Mesendoderm (in vitro differentiated cells): ENCODE results near the gene MAPK7.

ENCODE experiments used
- DNase-seq: peaks from one replicate; pipeline ENCODE4 v3.0.0; 2013
- H2AK5ac ChIP-seq: 2 replicates; pipeline ENCODE4 v1.6.1; 2013; ENCODE audit warnings: low read length, inconsistent platforms
- H2BK120ac ChIP-seq: 2 replicates; pipeline ENCODE4 v1.6.1; 2013; ENCODE audit warnings: low read depth, mild to moderate bottlenecking, low read length, moderate library complexity, mixed read lengths
- H2BK15ac ChIP-seq: replicated peaks from 2 replicates; pipeline ENCODE4 v1.6.1; 2013; ENCODE audit warnings: low read depth, mild to moderate bottlenecking, moderate library complexity
- H2BK5ac ChIP-seq: 2 replicates; pipeline ENCODE4 v1.6.1; 2013; ENCODE audit warnings: low read length, inconsistent platforms
- H3K18ac ChIP-seq: 2 replicates; pipeline ENCODE4 v1.6.1; 2013; ENCODE audit warnings: mild to moderate bottlenecking, low read length, mixed read lengths
- H3K23ac ChIP-seq: one replicate; pipeline ENCODE4 v1.6.1; 2013; ENCODE audit warnings: low read length
- H3K27ac ChIP-seq: 2 replicates; pipeline ENCODE4 v1.5.1; 2013; ENCODE audit warnings: low read depth, mild to moderate bottlenecking, inconsistent platforms, low read length, moderate library complexity
- H3K27me3 ChIP-seq: 2 replicates; pipeline ENCODE4 v1.6.1; 2013; ENCODE audit warnings: low read length, control low read depth, mild to moderate bottlenecking, inconsistent platforms; ENCODE audit not compliant: insufficient read depth, poor library complexity
- H3K36me3 ChIP-seq: 2 replicates; pipeline ENCODE4 v1.6.1; 2013; ENCODE audit warnings: low read length, inconsistent platforms; ENCODE audit not compliant: control insufficient read depth, insufficient read depth
- H3K4ac ChIP-seq: one replicate; pipeline ENCODE4 v1.6.1; 2013; ENCODE audit warnings: low read depth, mild to moderate bottlenecking, low read length, moderate library complexity
- H3K4me1 ChIP-seq: 2 replicates; pipeline ENCODE4 v1.6.1; 2013; ENCODE audit warnings: low read depth, low read length, inconsistent platforms; ENCODE audit not compliant: control insufficient read depth
- H3K4me2 ChIP-seq: 2 replicates; pipeline ENCODE4 v1.6.1; 2013; ENCODE audit warnings: low read length
- H3K4me3 ChIP-seq: 2 replicates; pipeline ENCODE4 v1.5.1; 2013; ENCODE audit warnings: mild to moderate bottlenecking, low read length
- H3K56ac ChIP-seq: one replicate; pipeline ENCODE4 v1.6.1; 2013; ENCODE audit warnings: low read length
- H3K79me1 ChIP-seq: 2 replicates; pipeline ENCODE4 v1.6.1; 2013; ENCODE audit warnings: low read length, inconsistent platforms
- H3K79me2 ChIP-seq: 2 replicates; pipeline ENCODE4 v1.6.1; 2013; ENCODE audit warnings: mild to moderate bottlenecking, low read length; ENCODE audit not compliant: control insufficient read depth, insufficient read depth
- H3K9ac ChIP-seq: 2 replicates; pipeline ENCODE4 v1.6.1; 2013; ENCODE audit warnings: low read length, inconsistent platforms
- H4K5ac ChIP-seq: one replicate; pipeline ENCODE4 v1.6.1; 2013; ENCODE audit warnings: low read length
- H4K8ac ChIP-seq: one replicate; pipeline ENCODE4 v1.6.1; 2013; ENCODE audit warnings: low read depth, mild to moderate bottlenecking, control low read depth, low read length, moderate library complexity
- WGBS: extraction: QIAGEN DNeasy Blood & Tissue Kit; methylation state at CpG from one replicate; pipeline ENCODE4 v1.1.7; 2013; ENCODE audit warnings: low lambda C conversion rate, missing lambda C conversion rate; ENCODE audit not compliant: insufficient coverage; ENCODE audit errors: extremely low coverage; 5-methylcytosine and 5-hydroxymethylcytosine counted together

MAPK7 gene

GRCh38 chr17:19370493-19370960, 7.8 kb upstream of the MAPK7 start:
- Histone ChIP-seq H3K27me3 (no peaks in the 10 kb centered on the region), H3K36me3 (no peaks in the 10 kb centered on the region), H3K9ac (no peak overlapping the region), H4K5ac (no peak overlapping the region), H3K4me2 (no peak overlapping the region), H3K4ac (no peak overlapping the region), H2BK15ac (no peak overlapping the region), H3K4me1 (no peaks in the 10 kb centered on the region), H3K56ac (peak overlapping the region; percentile 25), H3K18ac (no peak overlapping the region), H3K4me3 (no peak overlapping the region), H2BK5ac (no peak overlapping the region), H3K79me2 (no peaks in the 10 kb centered on the region), H3K27ac (no peak overlapping the region), H2AK5ac (no peak overlapping the region), H3K23ac (no peak overlapping the region), H4K8ac (no peak overlapping the region), H3K79me1 (no peaks in the 10 kb centered on the region), H2BK120ac (no peak overlapping the region)
- WGBS: no CpG with 5 or more reads among the region's 7 CpGs
- no peak for DNase-seq

- no peaks in the 10 kb centered on the region for H3K4me1 ChIP-seq
- H4K5ac ChIP-seq: no peak overlapping the region
- WGBS: no CpG with 5 or more reads among the region's 7 CpGs
- no peaks in the 10 kb centered on the region for H3K36me3 ChIP-seq
- no peak overlapping the region for H3K23ac ChIP-seq
- H3K56ac ChIP-seq: peak overlapping the region; percentile 42
- H3K27me3 ChIP-seq: no peaks in the 10 kb centered on the region
- no peak overlapping the region for H3K18ac ChIP-seq
- H3K9ac ChIP-seq: no peak overlapping the region
- peaks cover 4% of the 10 kb centered on the region for H3K79me1 ChIP-seq
- H3K4me3 ChIP-seq: no peak overlapping the region
- no peak overlapping the region for H3K27ac ChIP-seq
- H2BK5ac ChIP-seq: no peak overlapping the region
- no peak overlapping the region for H2BK15ac ChIP-seq
- no peak for DNase-seq
- no peak overlapping the region for H2BK120ac ChIP-seq
- H3K4ac ChIP-seq: no peak overlapping the region
- H4K8ac ChIP-seq: no peak overlapping the region
- no peak overlapping the region for H3K4me2 ChIP-seq
- no peak overlapping the region for H2AK5ac ChIP-seq
- H3K79me2 ChIP-seq: no peaks in the 10 kb centered on the region
Observed at GRCh38 chr17:19371259-19372010, 6.9 kb upstream of the MAPK7 start.

- H3K56ac ChIP-seq: no peak overlapping the region
- no peak overlapping the region for H3K4me3 ChIP-seq
- no peak for DNase-seq
- H3K9ac ChIP-seq: no peak overlapping the region
- no peak overlapping the region for H3K23ac ChIP-seq
- no peak overlapping the region for H3K4me2 ChIP-seq
- no peak overlapping the region for H2BK5ac ChIP-seq
- no peaks in the 10 kb centered on the region for H3K4me1 ChIP-seq
- H2AK5ac ChIP-seq: no peak overlapping the region
- H3K36me3 ChIP-seq: no peaks in the 10 kb centered on the region
- no CpG with 5 or more reads among the region's 9 CpGs for WGBS
- H3K27ac ChIP-seq: no peak overlapping the region
- H4K5ac ChIP-seq: no peak overlapping the region
- no peak overlapping the region for H3K4ac ChIP-seq
- H3K18ac ChIP-seq: no peak overlapping the region
- peaks cover 4% of the 10 kb centered on the region for H3K79me1 ChIP-seq
- H4K8ac ChIP-seq: no peak overlapping the region
- no peaks in the 10 kb centered on the region for H3K79me2 ChIP-seq
- H2BK120ac ChIP-seq: no peak overlapping the region
- H2BK15ac ChIP-seq: no peak overlapping the region
- H3K27me3 ChIP-seq: no peaks in the 10 kb centered on the region
Observed at GRCh38 chr17:19372011-19372370, 6.3 kb upstream of the MAPK7 start.

GRCh38 chr17:19372439-19372838, 5.9 kb upstream of the MAPK7 start:
- Histone ChIP-seq H3K27me3 (no peaks in the 10 kb centered on the region), H4K8ac (no peak overlapping the region), H3K23ac (no peak overlapping the region), H3K4me2 (no peak overlapping the region), H2BK15ac (no peak overlapping the region), H3K9ac (no peak overlapping the region), H2BK5ac (no peak overlapping the region), H3K18ac (no peak overlapping the region), H3K36me3 (no peaks in the 10 kb centered on the region), H2BK120ac (no peak overlapping the region), H3K56ac (no peak overlapping the region), H2AK5ac (no peak overlapping the region), H3K4me3 (no peak overlapping the region), H4K5ac (no peak overlapping the region), H3K79me1 (peaks cover 4% of the 10 kb centered on the region), H3K27ac (no peak overlapping the region), H3K4ac (no peak overlapping the region), H3K4me1 (no peaks in the 10 kb centered on the region), H3K79me2 (no peaks in the 10 kb centered on the region)
- WGBS: no CpG with 5 or more reads among the region's 12 CpGs
- DNase-seq: no peak

GRCh38 chr17:19372866-19373504, 5.3 kb upstream of the MAPK7 start:
- Histone ChIP-seq H3K23ac (no peak overlapping the region), H3K18ac (no peak overlapping the region), H3K56ac (no peak overlapping the region), H3K4me1 (no peaks in the 10 kb centered on the region), H3K27ac (no peak overlapping the region), H2AK5ac (no peak overlapping the region), H3K4me2 (no peak overlapping the region), H3K79me2 (no peaks in the 10 kb centered on the region), H2BK15ac (no peak overlapping the region), H4K8ac (no peak overlapping the region), H3K27me3 (no peaks in the 10 kb centered on the region), H3K4me3 (no peak overlapping the region), H4K5ac (no peak overlapping the region), H3K79me1 (peaks cover 4% of the 10 kb centered on the region), H3K36me3 (no peaks in the 10 kb centered on the region), H3K4ac (no peak overlapping the region), H2BK5ac (no peak overlapping the region), H3K9ac (no peak overlapping the region), H2BK120ac (no peak overlapping the region)
- DNase-seq: no peak
- no CpG with 5 or more reads among the region's 8 CpGs for WGBS
